IPS-NIHi7 (cell line): ENCODE results near the gene OR1I1.
"Not testable (repeated sequence)": the region's sequence is repeated elsewhere in the genome, so short reads cannot be mapped to it uniquely, and the experiment has no call there.

Experiments
- DNase-seq: peaks from one replicate; pipeline ENCODE4 v3.0.0; 2012; ENCODE audit warnings: mixed read lengths; ENCODE audit errors: extremely low spot score

OR1I1 gene

GRCh38 chr19:15081911-15082310 is at the start of gene OR1I1:
TSS of gene OR1I1 (plus strand) at chr19:15082211. CDS start at chr19:15087066, 4,855 bp downstream.
- no peak for DNase-seq

- no peak for DNase-seq
Measured at GRCh38 chr19:15035795-15036311, 46.2 kb upstream of the OR1I1 start.

DNA sequence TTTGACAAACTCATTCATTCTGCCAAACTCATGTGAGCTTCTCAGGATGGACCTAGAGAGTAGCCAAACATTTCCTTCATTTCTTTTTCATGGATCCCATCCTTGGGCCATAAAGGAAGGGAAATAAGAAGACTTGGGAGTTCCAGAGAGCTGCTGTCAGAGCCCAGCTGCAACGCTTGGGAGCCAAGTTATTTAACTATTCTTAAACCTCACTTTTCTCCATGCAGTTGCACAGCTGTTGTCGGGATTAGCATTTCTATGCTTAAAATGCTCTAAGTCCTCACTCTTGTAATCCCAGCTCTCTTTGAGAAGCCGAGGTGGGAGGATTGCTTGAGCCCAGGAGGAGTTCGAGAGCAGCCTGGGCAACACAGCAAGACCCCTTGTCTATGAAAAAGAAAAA is 44.4 kb upstream of the OR1I1 start:
- no peak for DNase-seq

GRCh38 chr19:15038294-15038693 is 43.7 kb upstream of the OR1I1 start:
- no peak for DNase-seq

DNA sequence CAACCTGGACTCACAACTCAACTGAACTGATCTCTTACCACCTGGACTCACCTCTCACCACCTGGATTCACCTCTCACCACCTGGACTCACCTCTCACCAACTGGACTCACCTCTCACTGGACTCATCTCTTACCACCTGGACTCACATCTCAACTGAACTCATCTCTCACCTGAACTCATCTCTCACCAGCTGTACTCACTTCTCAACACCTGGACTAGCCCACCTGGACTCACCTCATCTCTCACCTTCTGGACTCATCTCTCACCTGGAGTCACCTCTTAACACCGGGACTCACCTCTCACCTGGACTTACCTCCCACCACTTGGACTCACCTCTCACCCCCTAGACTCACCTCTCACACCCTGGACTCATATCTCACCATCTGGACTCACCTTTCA is 40.0 kb upstream of the OR1I1 start:
- no peak for DNase-seq

- no peak for DNase-seq
Measured at GRCh38 chr19:15042826-15043225, 39.2 kb upstream of the OR1I1 start.

- no peak for DNase-seq
Measured at GRCh38 chr19:15045506-15045905, 36.5 kb upstream of the OR1I1 start.

- no peak for DNase-seq
Measured at GRCh38 chr19:15047680-15048079, 34.3 kb upstream of the OR1I1 start.

- no peak for DNase-seq
Measured at GRCh38 chr19:15048128-15048527, 33.9 kb upstream of the OR1I1 start.

DNA sequence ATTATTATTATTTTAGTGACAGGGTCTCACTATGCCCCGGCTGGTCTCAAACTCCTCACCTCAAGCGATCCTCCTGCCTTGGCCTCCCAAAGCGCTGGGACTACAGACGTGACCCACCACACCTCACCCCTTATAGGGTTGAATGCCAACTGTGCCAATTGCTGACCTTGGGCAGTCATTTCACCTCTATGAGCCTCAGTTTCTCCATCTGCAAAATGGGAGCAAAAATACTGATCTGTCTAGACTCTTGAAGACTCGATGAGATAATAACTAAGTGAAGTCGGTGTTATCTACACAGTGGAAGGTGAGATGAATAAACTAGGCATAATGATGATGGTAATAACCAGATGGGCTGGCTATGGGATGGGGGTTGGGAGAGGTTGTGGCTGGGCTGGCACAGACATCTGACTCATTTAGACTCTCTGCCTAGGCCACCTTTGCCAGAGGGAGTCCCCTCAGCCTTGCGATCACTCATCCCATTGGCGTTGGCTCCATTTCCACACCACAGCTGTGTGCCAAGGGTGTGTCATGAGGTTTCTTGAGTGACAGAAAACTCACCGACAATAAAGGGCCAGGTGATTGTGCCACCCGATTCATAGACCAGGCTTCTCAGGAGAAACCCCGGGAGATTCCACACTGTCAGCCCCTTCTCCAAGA is 33.0 kb upstream of the OR1I1 start, which contains the start of gene CASP14:
CASP14 (plus strand) TSS at position 596 of the 657 bp plus-strand sequence. CDS start 2,772 bp downstream, outside the sequence.
- DNase-seq = no peak

DNA sequence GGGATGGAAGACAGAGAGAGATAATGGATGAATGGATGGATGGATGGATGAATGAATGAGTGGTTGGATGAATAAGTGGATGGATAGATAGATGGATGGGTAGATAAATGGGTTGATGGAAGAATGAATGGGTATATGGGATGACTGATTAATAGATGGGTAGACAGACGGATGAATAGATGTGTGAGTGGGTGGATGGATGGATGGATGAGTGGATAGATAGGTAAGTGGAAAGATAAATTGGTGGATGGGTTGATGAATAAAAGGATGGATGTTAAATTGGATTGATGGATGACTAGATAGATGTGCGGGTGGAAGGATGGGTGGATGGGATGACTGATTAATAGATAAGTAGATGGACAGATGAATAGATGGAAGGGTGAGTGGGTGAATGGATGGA is 31.4 kb upstream of the OR1I1 start:
- DNase-seq = no peak

GRCh38 chr19:15062036-15062435 is 20.0 kb upstream of the OR1I1 start:
- DNase-seq = no peak

GRCh38 chr19:15070386-15070785 is 11.6 kb upstream of the OR1I1 start:
- DNase-seq = not testable (repeated sequence)

DNA sequence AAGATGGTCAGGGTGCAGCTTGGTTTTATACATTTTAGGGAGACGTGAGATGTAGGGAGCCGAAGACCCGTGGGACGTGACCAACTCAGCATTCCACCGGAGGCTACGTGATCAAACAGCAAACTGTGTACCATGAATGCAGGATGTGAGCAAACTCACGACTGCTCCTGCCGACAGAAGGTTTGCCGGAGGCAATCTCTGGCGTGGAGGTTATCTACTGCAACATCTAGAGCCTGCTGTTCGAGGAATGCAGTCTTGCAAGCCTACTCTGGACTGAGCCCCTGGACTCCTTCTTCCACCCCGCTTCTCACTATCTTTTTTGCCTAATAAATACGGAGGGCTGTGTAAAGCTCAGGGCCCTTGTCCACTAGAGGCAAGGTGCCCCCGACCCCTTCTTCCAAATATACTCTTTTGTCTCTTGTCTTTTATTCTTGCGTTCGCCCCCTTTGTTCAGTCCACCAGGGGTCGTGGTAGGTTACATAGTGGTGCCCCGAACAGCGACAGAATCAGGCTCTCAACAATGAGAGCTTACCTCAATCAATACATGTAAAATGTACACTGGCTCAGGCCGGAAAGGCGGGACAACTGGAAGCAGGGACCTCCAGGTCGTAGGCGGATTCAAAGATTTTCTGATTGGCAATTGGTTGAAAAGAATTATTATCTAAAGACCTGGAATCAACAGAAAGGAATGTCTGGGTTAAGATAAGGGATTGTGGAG is 8.9 kb upstream of the OR1I1 start:
- DNase-seq = no peak

DNA sequence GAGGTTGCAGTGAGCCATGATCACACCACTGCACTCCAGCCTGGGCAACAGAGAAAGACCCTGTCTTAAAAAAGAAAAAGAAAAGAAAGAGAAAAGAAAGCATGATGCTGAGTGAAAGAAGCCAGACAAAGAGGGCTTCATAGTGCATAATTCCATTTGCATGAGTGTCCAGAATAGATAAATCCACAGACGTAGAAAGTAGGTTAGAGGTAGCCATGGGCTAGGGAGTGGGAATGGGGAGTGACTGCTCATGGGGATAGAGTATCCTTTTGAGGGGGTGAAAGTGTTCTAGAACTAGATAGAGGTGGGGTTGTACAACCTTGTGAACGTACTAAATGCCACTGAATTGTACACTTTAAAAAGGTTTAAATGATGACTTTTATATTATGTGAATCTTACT is 7.6 kb upstream of the OR1I1 start:
- DNase-seq = no peak

DNA sequence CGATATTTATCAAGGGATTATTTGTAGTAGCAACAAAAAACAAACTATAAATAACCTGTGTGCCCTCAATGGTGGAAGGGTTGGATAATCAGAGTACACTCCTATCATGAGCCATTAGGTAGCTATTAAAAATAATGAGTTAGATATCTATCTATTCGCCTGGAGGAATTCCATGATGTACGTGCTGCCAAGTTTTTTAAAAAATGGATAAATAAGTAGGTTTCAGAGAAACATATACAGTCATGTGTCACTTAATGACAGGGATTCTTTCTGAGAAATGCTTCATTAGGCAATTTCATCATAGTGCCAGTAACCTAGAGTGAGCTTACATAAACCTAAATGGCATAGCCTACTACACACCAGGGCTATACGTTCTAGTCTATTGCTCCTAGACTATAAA is 6.2 kb upstream of the OR1I1 start:
- no peak for DNase-seq

DNA sequence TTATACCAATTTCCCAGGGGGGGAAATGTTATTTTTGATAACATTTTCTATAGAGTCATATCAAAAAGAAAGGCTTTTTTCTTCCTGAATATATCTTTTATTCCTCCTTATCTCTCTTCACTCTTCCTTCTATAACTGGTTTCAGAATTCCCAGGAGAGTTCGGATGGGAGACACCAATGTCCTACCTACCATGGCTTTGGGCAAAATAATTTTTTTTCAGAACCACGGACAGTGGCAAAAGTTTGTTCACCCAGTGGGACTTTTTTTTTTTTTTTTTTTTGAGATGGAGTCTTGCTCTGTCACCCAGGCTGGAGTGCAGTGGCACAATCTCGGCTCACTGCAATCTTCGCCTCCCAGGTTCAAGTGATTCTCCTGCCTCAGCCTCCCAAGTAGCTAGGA is 2.0 kb upstream of the OR1I1 start:
- peak; percentile 27 for DNase-seq

- DNase-seq = no peak
Measured at GRCh38 chr19:15087182-15087581, 5.2 kb downstream of the OR1I1 start.

- peak; percentile 63 for DNase-seq
Measured at GRCh38 chr19:15091918-15092753, 10.1 kb downstream of the OR1I1 start.

DNA sequence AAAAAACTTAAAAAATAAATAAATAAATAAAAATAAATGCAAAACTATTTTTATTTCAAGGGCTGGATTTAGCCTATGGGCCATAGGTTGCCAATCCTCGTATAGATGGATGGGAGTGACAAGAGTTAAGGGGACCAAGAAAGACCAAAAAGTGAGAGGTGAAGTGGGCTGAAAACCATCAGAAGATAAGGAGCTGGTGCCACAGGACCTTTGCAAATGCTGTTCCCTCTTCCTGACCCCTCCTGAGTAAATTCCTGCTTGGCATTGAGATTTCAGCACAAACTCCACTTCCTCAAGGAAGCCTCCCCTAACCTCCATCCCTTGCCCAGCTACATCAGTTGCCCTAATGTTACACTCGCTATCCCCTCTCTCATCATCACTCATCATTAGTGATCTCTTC is 11.0 kb downstream of the OR1I1 start:
- DNase-seq = no peak

- no peak for DNase-seq
Measured at GRCh38 chr19:15096223-15096622, 14.2 kb downstream of the OR1I1 start.

- not testable (repeated sequence) for DNase-seq
Measured at GRCh38 chr19:15097980-15098379, 16.0 kb downstream of the OR1I1 start.
